Large intestine (tissue), 3 donors: Measurements from ENCODE around the gene TTC28. TPM values are rescaled to one million over a fixed set of nuclear protein-coding genes. Genes with fewer than 3 reads are reported as not detected.

Experiments used
- DNase-seq, 2 donors: peaks; one replicate each; pipeline versions ENCODE4 v3.0.0 to v3.0.0-alpha.2; 2013
- H3K27ac ChIP-seq: one replicate; pipeline ENCODE4 v1.5.1; 2013; ENCODE audit warnings: low read length
- H3K27me3 ChIP-seq: 2 replicates; pipeline ENCODE4 v1.6.1; 2013; ENCODE audit warnings: low read length; ENCODE audit not compliant: control insufficient read depth, insufficient read depth
- H3K36me3 ChIP-seq: 2 replicates; pipeline ENCODE4 v1.6.1; 2013; ENCODE audit warnings: low read length; ENCODE audit not compliant: control insufficient read depth, insufficient read depth
- H3K4me1 ChIP-seq: one replicate; pipeline ENCODE4 v1.6.1; 2013; ENCODE audit warnings: low read length; ENCODE audit not compliant: control insufficient read depth, insufficient read depth
- H3K4me3 ChIP-seq: one replicate; pipeline ENCODE4 v1.5.1; 2013; ENCODE audit warnings: low read length
- H3K9me3 ChIP-seq: one replicate; pipeline ENCODE4 v1.6.1; 2013; ENCODE audit warnings: mild to moderate bottlenecking, low read depth, low read length, moderate library complexity; ENCODE audit not compliant: control insufficient read depth
- WGBS: methylation state at CpG from one replicate; pipeline ENCODE4 v1.1.5; 2013; ENCODE audit warnings: low lambda C conversion rate; ENCODE audit not compliant: insufficient coverage; 5-methylcytosine and 5-hydroxymethylcytosine counted together
- polyA plus RNA-seq: library from polyadenylated mRNA; unstranded; fragments of 120-200 nt; gene quantifications from one replicate; pipeline ENCODE4 v1.2.1, GENCODE V29; 2013

TTC28 gene
- polyA plus RNA-seq, 1 donor: 25.5 TPM

DNA sequence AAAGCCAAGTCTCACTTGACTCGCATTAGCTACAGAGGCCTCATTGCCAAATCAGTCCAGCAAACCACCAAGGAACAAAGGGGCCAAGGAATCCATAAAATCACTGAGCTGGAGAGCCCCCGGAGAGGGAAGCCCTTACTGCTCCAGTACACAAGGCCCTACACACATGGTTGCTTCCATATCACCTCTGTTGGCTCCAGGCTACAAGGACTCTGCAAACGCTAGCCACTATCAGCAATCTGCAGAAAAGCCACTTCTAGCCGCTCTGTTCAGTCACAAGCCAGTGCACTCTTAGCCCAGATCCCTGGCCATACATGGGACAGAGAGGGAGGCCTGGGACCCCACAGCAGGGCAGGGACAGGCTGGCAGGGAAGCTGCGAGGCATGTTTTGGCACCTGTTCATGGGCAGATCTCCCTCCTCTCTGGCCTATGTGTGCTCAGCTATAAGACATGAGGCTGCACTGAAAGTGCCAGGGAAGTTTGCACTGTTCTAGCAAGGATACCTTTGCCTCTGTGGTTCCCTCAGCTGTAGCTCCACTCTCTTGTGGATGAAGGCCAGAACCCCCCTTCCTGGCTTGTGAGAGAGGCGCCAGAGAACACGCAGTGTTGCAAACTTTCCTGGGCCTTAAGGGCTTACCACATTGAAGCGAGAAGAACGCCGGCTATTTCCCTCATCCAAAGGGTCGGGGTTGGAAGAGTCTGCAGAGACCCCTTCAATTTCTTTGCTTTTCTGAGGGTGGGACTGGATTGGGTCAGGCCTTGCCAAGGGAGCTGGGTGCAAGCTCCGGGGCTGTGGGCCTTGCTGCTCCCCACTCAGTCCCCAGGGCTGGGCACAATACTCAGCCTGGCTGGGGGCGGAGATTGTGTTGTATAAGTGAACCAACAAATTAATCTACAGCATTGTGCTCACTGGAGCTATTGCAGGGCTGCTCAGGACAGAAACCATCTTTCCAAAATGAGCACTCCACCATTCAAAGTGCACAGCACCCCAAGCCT, 651.9 kb downstream of the TTC28 start:
- WGBS: no CpG with 5 or more reads among the region's 13 CpGs
- Histone ChIP-seq H3K4me1 (no peaks in the 10 kb centered on the region), H3K36me3 (peaks cover 33% of the 10 kb centered on the region), H3K9me3 (no peaks in the 10 kb centered on the region), H3K27ac (no peak overlapping the region), H3K27me3 (no peaks in the 10 kb centered on the region), H3K4me3 (no peak overlapping the region)
- DNase-seq: no peak

DNA sequence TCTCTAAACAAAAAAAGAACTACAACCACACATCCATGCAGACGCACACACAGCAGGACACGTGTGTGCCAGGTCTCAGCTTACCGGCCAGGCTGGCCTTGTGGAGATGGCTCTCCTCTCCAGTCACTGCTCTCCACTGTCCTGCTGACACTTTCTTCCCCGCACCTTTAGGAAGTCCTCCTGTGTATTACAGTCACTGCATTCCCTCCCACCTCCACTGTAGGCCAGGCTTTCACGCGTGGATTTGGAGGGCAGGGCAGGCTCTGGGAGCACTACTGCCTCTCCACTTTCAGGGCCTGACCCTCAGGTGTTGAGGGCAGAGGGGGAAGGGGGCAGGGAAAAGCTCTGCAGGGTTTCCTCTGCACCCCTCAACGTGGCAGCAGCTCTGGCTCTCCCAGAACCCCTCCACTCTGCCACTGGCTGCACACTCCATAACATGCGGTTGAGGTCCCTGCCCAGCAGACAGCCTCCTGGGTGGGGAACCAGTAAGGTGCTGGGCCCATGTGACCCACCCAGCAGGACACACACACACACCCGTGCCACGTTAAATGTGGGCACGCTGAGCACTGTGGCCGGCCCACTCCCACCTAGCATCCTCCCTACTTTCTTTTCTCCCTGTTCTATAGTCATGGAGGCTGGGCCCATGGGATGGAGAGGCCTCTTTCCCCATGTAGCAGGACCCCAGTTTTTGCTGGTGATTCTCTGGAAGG, 653.6 kb downstream of the TTC28 start:
- Histone ChIP-seq H3K27ac (no peak overlapping the region), H3K27me3 (no peaks in the 10 kb centered on the region), H3K36me3 (peaks cover 35% of the 10 kb centered on the region), H3K4me1 (no peaks in the 10 kb centered on the region), H3K9me3 (no peaks in the 10 kb centered on the region), H3K4me3 (no peak overlapping the region)
- WGBS: no CpG with 5 or more reads among the region's 12 CpGs
- no peak for DNase-seq

DNA sequence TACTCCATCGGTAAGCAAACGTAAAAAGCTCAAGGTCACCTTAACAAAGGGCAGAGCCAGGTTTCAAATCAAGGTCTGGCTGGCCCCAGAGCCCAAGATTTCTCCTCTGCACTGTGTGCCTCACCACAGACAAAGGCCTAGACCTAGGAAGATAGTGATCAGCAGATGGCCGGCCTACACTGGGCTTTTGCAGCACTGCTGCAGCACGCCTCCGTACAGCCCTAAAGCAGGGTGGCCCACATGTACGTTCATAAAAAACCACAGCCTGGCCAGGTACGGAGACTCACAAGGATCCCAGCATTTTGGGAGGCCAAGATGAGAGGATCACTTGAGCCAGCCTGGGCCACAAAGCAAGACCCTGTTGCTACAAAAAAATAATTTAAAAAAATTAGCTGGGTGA, 654.3 kb downstream of the TTC28 start:
- H3K4me1 ChIP-seq: peaks cover 1% of the 10 kb centered on the region
- no peaks in the 10 kb centered on the region for H3K27me3 ChIP-seq
- H3K4me3 ChIP-seq: no peak overlapping the region
- H3K9me3 ChIP-seq: no peaks in the 10 kb centered on the region
- no peak overlapping the region for H3K27ac ChIP-seq
- no CpG with 5 or more reads among the region's 7 CpGs for WGBS
- peaks cover 35% of the 10 kb centered on the region for H3K36me3 ChIP-seq
- DNase-seq: no peak

DNA sequence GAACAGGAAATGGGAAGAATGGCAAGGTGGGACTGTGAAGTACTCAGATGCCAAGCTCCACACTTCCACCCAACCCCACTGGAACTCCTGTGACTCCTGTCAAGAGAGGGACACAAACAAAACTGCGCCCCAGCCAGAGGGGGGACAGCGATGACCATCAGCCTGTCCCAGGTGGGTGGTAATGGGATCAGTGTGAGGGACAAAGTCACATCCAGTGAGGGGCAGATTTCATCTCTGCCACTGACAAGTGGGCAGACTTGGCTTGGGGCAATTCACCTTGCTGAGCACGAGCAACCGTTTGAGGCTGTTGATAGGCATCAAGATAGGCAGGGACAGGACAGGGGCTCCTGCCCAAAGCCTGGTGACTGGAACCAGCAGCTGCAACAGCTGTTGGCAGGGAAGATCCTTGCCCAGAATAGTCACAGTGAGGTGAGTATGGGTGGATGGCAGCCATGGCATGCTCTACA, 655.2 kb downstream of the TTC28 start:
- Histone ChIP-seq H3K9me3 (no peaks in the 10 kb centered on the region), H3K4me1 (peaks cover 3% of the 10 kb centered on the region), H3K36me3 (peaks cover 31% of the 10 kb centered on the region), H3K27ac (no peak overlapping the region), H3K27me3 (no peaks in the 10 kb centered on the region), H3K4me3 (no peak overlapping the region)
- no CpG with 5 or more reads among the region's 4 CpGs for WGBS
- no peak for DNase-seq

DNA sequence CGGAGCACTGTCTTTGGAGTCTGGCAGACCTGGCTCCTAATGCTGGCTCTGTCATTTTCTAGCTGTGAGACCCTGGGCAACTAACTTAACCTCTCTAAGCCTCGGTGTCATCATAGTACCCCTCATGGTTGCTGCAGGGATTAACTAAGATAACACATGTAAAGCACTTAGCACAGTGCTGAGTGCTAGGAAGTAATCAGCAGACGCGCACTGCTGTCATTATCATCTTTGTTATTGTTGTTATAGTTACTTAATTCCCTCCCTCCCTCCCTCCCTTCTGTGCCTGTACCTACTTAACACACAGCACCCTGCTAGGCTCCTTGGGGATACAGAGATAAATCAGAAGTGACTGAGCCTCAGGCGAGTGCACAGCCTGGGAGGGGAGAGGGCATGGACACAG, 655.9 kb downstream of the TTC28 start:
- Histone ChIP-seq H3K27me3 (no peaks in the 10 kb centered on the region), H3K4me1 (peaks cover 3% of the 10 kb centered on the region), H3K27ac (no peak overlapping the region), H3K4me3 (no peak overlapping the region), H3K9me3 (no peaks in the 10 kb centered on the region), H3K36me3 (peaks cover 25% of the 10 kb centered on the region)
- WGBS: 92% methylated on average over 2 of the region's 5 CpGs
- DNase-seq: no peak

DNA sequence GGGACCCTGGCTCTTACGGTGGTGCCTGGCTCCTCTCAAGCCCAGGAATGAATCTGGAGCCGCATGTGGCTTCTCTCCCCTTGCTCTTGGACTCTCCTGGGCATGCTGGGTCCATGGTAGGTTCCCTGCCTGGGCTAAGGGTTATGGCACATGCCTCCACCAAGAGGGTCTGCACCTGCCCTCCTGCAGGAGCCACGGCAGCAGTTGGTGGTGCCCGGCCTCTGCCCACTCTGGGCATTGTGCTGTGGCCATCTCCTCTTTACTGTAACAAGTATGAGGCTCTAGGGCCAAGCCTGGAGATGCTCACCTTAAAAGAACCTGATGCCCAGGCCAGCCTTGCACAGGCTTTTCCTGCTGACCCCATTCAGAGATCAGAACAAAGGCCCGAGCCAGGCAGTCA, 656.6 kb downstream of the TTC28 start:
- no peak for DNase-seq
- no CpG with 5 or more reads among the region's 5 CpGs for WGBS
- H3K4me3 ChIP-seq: no peak overlapping the region
- peaks cover 19% of the 10 kb centered on the region for H3K36me3 ChIP-seq
- no peaks in the 10 kb centered on the region for H3K27me3 ChIP-seq
- H3K9me3 ChIP-seq: no peaks in the 10 kb centered on the region
- H3K4me1 ChIP-seq: peaks cover 3% of the 10 kb centered on the region
- H3K27ac ChIP-seq: no peak overlapping the region

DNA sequence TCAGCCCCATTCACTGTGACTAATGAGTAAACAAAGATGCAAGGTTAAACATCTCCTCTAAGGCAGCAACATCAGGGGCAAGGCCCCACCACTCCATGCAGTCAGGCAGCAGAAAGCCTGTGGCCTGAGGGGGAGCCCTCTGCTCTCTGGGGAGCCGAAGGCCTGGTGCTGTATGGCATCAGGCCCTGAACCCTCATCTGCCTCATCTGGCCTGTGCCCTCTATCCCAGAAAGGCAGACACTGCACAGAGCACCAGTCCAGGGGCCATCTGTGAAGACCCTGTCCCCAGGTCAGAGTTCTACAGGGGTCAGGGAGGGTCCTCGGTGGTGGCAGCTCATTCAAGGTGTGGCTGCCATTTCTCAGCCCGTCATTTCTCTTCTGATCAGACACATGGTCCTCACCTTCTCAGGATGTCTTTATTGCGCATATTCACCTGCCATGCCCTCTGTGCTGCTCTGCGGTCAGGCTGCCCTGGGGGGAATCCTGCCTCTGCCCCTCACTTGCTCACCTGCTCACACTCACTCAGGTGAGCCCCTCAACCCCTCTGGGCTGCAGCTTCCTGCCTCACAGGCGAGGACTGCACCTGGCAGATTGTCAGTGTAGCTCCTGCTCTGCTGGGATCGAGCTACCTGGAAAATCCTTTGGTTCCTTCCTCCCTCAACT, 657.5 kb downstream of the TTC28 start:
- WGBS: no CpG with 5 or more reads among the region's 7 CpGs
- no peaks in the 10 kb centered on the region for H3K27me3 ChIP-seq
- DNase-seq: no peak

DNA sequence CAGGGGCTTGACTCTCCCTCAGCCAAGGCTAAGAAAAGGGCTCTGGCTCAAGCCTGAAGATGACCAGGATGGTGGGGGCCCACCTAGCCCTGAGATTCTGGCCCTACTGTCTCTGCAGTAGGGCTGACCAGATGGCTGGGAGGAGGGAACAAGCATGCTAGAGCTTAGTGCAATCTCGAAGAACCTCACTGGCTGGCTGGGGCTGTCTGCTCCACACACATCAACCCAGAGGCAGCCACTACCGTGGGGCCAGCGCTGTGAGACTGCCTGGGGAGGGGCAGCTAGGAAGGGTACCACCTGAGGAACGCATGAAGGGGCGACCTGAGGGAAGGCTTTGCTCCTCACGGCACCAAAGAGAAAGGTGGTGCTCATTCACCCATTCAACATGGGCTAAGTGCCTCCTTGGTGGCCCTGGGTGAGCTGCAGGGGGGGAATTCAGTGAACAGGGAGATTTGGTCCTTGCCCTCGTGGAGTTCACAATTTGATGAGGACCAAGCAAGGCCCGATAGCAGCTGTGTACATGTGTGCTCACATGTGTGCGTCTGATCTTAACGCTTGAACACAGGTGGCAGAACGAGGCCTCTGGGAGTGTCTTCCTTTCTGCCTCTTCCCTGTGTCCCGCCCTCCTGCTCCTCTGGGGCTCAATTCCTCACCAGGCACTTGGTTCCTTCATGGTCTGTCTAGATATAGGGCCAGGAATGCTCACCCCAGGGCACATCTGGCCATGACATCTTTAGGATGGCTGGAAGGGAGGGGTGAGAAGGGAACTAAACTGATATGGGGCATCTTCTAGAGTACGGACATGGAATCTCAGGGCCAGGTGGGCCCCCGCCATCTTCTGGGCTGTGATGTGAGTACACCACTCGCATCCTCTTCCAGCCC, 658.3 kb downstream of the TTC28 start:
- DNase-seq: no peak
- H3K27ac ChIP-seq: no peak overlapping the region
- no CpG with 5 or more reads among the region's 15 CpGs for WGBS

More for the DNA sequence above, 657.5 kb downstream of the TTC28 start:
- no peaks in the 10 kb centered on the region for H3K9me3 ChIP-seq
- no peak overlapping the region for H3K27ac ChIP-seq
- H3K4me1 ChIP-seq: peaks cover 3% of the 10 kb centered on the region
- no peak overlapping the region for H3K4me3 ChIP-seq
- peaks cover 15% of the 10 kb centered on the region for H3K36me3 ChIP-seq

DNA sequence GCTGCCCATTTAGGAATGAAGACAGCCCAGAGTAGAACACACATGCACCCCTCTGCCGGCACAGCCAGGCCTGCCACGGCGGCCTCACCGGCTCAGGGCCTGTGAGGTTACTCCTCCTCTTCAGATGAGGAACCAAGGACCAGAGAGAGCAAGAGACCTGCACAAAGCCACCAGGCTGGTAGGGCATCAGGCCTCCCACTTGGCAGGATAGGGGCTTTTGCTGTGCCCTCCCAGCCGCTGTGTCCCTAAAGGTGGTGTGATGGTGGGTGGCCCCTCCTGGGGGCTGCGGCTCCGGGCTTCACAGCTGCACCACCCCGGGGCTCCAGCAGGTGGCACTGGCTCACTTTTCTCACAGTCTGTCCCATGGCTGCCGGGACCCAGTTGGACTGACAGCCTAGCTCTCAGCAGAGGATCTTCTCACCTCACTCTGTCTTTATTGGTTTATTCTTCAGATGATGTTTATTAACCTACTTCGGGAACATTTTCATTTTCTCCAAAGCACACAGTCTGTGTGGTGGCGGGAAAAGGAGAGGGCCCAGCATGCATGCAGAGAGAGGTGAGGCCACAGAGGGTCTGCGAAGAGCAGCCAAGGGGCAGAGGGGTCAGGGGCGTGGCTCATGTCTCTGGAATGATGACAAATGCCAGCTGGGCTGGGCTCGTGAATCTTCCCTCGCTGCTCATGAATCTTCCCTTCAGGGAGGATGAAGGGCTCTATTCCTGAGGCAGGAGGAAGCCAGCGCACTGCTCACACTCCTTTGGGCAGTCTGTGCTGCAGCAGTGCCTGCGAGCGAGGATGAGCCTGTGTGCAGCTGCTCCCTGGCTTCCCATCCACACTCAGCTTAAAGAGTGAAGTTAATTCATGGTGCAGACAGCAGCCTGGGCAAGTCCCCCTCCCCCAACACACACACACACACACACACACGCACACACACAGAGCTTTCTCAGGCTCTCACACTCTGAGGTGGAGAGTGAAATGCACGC, 659.5 kb downstream of the TTC28 start:
- peak in 1 of 2 donors; percentile 41 for DNase-seq
- no peak overlapping the region for H3K27ac ChIP-seq
- no peaks in the 10 kb centered on the region for H3K9me3 ChIP-seq
- peaks cover 3% of the 10 kb centered on the region for H3K4me1 ChIP-seq
- H3K27me3 ChIP-seq: no peaks in the 10 kb centered on the region
- WGBS: no CpG with 5 or more reads among the region's 20 CpGs
- H3K4me3 ChIP-seq: no peak overlapping the region
- peaks cover 12% of the 10 kb centered on the region for H3K36me3 ChIP-seq

More for the DNA sequence above, 658.3 kb downstream of the TTC28 start:
- Histone ChIP-seq H3K4me3 (no peak overlapping the region), H3K9me3 (no peaks in the 10 kb centered on the region), H3K36me3 (peaks cover 15% of the 10 kb centered on the region), H3K27me3 (no peaks in the 10 kb centered on the region), H3K4me1 (peaks cover 3% of the 10 kb centered on the region)
